ENCODE data around the gene NDUFB3. TPM values are rescaled to one million over a fixed set of nuclear protein-coding genes. Genes with fewer than 3 reads are reported as not detected.

Gene NDUFB3
- total RNA-seq, 1 donor from 2014 or later: 120 TPM

DNA sequence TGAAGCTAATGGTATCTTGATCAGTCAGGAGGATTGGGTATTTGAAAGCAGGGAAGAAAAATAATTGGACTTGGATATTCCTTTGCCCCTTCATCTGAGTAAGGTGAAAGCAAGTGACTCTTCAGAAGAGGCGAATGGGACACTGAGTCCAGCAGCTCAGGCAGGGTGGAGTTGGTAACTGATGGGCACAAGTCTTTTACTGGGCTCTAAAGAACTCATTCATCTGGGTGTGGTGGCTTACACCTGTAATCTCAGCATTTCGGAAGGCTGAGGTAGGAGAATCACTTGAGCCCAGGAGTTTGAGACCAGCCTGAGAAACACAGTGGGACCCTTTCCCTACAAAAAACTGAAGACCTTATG, 55.3 kb downstream of the NDUFB3 start:
- intact Hi-C loops (cut with micrococcal nuclease): no loop called here

GRCh38 chr2:201127570-201127969, 55.8 kb downstream of the NDUFB3 start:
- intact Hi-C loops (cut with micrococcal nuclease): no loop called here

GRCh38 chr2:201128033-201128432, 56.2 kb downstream of the NDUFB3 start:
- intact Hi-C loops (cut with micrococcal nuclease): no loop called here

- intact Hi-C loops (cut with micrococcal nuclease): loop anchor here (1.0 kb wide), 3 partner anchors 10 to 103 kb away; partner anchors contain the start of gene HYCC2
These were observed 57.2 kb downstream of the NDUFB3 start for GRCh38 chr2:201128933-201129505.

- intact Hi-C loops (cut with micrococcal nuclease): loop anchor here (2.0 kb wide), 1 partner anchor 418 kb away; no protein-coding TSS in a partner anchor
These were observed 58.9 kb downstream of the NDUFB3 start for GRCh38 chr2:201130524-201131186.

DNA sequence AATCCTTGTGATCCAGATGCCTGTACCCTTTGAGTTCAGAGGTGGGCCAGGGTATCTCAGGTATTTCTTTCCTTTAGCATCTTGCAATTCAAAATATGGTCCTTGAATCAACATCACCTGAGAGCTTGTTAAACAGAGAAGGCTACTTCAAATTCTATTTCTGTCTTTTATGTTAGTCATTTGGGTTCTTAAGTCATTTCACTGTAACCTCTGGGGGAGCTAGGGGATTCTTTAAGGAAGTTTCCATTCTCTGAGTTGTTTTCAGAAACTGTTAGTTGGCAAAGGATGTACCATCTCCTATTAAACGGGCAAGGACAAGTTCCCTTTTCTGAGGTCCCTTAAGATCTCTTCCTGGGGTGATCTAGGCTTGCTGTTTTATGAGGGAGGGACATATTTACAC, 60.7 kb downstream of the NDUFB3 start:
- intact Hi-C loops (cut with micrococcal nuclease): no loop called here

Other genes with a start within 250 kb of the NDUFB3 start
- gene CLK1, start 207.3 kb upstream of the NDUFB3 start, total RNA-seq: 111 and 115 TPM in 2 replicates
- 37.7 and 41.4 TPM in 2 replicates for gene PPIL3, start 182.9 kb upstream of the NDUFB3 start, total RNA-seq
- gene NIF3L1, start 182.6 kb upstream of the NDUFB3 start, total RNA-seq: 26.1 and 27.8 TPM in 2 replicates
- gene ORC2, start 108.3 kb upstream of the NDUFB3 start, total RNA-seq: 46.7 and 51.2 TPM in 2 replicates
- 37.8 and 39.8 TPM in 2 replicates for gene HYCC2, start 330 bp upstream of the NDUFB3 start, total RNA-seq
- 310 and 313 TPM in 2 replicates for gene CFLAR, start 44.2 kb downstream of the NDUFB3 start, total RNA-seq
- 33.5 and 33.9 TPM in 2 replicates for gene CASP10, start 111.1 kb downstream of the NDUFB3 start, total RNA-seq
- gene CASP8, start 188.5 kb downstream of the NDUFB3 start, total RNA-seq: 107 and 120 TPM in 2 replicates